ENCODE data around the gene RSPO1. TPM values are rescaled to one million over a fixed set of nuclear protein-coding genes. Genes with fewer than 3 reads are reported as not detected.

The RSPO1 gene
- total and polyA plus RNA-seq, 4 experiments from 2014 or later = not detected

DNA sequence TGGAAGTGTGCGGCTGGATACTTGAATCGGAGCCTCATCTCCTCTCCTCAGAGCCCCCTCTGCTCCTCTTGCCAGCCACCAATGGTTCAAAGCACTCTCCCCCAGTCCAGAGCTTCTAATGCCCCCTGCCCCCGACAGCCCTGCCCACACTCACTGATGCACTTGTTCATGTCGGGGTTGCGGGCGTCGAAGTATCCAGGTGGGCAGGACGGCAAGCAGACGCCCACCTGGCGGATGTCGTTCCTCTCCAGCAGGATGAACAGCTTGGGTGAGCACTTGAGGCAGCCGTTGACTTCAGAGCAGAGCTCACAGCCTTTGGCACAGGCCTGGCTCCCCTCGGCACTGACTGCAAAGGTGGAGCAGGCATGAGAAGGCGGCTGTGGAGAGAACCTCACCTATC lies 18.4 kb downstream of the RSPO1 start:
- peaks cover 0 to 2% (median 0%) of the 10 kb centered on the region in 8 donors for H3K9me3 Mint-ChIP-seq

DNA sequence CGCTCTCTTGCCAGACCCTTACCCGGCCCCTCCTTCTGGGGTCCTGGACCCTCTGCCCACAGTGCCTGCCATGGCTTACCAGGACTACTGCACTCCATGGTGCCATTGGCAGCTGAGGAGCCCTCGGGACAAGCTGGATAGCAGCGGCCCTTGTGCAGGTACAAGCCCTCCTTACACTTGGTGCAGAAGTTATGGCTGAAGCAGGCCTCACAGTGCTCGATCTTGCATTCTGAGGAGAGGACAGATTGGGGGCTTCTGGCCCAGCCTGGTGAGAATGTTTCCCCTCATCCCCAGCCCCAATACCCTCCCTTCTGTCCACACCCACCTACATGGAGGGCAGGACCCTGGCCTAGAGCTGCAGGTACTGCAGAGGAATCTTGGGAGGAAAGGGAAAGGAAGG lies 20.6 kb downstream of the RSPO1 start:
- ChIA-PET CTCF (ENCODE audit: partially characterized antibody) (no interaction called here), POLR2A (ENCODE audit: partially characterized antibody) (no interaction called here)
- Histone ChIP-seq H3K27me3 (ENCODE audit: insufficient read depth, low read length) (peaks cover 6% of the 10 kb centered on the region), H3K36me3 (ENCODE audit: insufficient read depth, low read length) (no peaks in the 10 kb centered on the region), H3K4me1 (ENCODE audit: insufficient read depth, low read length) (no peaks in the 10 kb centered on the region), H3K9me3 (ENCODE audit: control insufficient read depth in 1 of 2, low read length in 2 of 2) (no peaks in the 10 kb centered on the region), H3K4me3 (ENCODE audit: low read length in 2 of 2) (no peak overlapping the region), H3K27ac (ENCODE audit: low read depth, low read length) (no peak overlapping the region)
- Mint-ChIP-seq H3K4me3 (no peak overlapping the region), H3K27me3 (peaks cover 29 to 35% of the 10 kb centered on the region in 2 donors), H3K27ac (no peak overlapping the region), H3K36me3 (no peaks in the 10 kb centered on the region), H3K4me1 (no peaks in the 10 kb centered on the region), H3K9me3 (peaks cover 0 to 2% (median 0%) of the 10 kb centered on the region in 8 donors)
- intact Hi-C loops (cut with micrococcal nuclease) = no loop called here
- DNase-seq = no peak

More for the DNA sequence above, 18.4 kb downstream of the RSPO1 start:
- Histone ChIP-seq H3K4me1 (ENCODE audit: insufficient read depth, low read length) (no peaks in the 10 kb centered on the region), H3K9me3 (ENCODE audit: control insufficient read depth in 1 of 2, low read length in 2 of 2) (no peaks in the 10 kb centered on the region), H3K27me3 (ENCODE audit: insufficient read depth, low read length) (peaks cover 6% of the 10 kb centered on the region), H3K4me3 (ENCODE audit: low read length in 2 of 2) (no peak overlapping the region), H3K27ac (ENCODE audit: low read depth, low read length) (no peak overlapping the region), H3K36me3 (ENCODE audit: insufficient read depth, low read length) (no peaks in the 10 kb centered on the region)
- H3K27ac Mint-ChIP-seq = no peak overlapping the region
- no peak overlapping the region for H3K4me3 Mint-ChIP-seq
- POLR2A ChIA-PET (ENCODE audit: partially characterized antibody) = no interaction called here
- intact Hi-C loops (cut with micrococcal nuclease) = no loop called here
- peaks cover 34 to 38% of the 10 kb centered on the region in 2 donors for H3K27me3 Mint-ChIP-seq
- DNase-seq = no peak
- no peaks in the 10 kb centered on the region for H3K36me3 Mint-ChIP-seq
- CTCF ChIA-PET (ENCODE audit: partially characterized antibody) = interaction anchor here (1.5 kb wide), 1 partner anchor 13 kb away, joined by 4 read pairs; no protein-coding TSS in a partner anchor
- no peaks in the 10 kb centered on the region for H3K4me1 Mint-ChIP-seq

DNA sequence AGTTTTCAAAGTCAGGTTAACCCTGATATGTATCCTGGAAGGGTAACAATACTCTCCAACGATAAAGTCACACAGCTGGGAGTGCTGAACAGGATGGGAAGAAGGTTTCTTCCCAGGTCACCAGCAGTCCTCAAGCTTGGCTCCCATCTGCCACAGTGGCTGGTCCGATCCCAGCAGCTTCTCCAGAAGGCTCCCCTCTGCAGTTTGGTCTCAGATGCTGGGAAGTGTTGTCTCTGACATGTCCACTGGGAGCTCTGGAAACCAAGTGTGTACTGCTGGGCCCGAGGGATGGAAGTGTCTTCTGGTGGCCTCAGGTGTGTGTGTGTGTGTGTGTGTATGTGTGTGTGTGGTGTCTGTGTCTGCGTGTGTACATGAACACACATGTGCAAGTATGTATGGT lies 22.5 kb downstream of the RSPO1 start:
- Histone ChIP-seq H3K9me3 (ENCODE audit: control insufficient read depth in 1 of 2, low read length in 2 of 2) (no peaks in the 10 kb centered on the region), H3K36me3 (ENCODE audit: insufficient read depth, low read length) (no peaks in the 10 kb centered on the region), H3K27ac (ENCODE audit: low read depth, low read length) (no peak overlapping the region), H3K27me3 (ENCODE audit: insufficient read depth, low read length) (peaks cover 6% of the 10 kb centered on the region), H3K4me3 (ENCODE audit: low read length in 2 of 2) (no peak overlapping the region), H3K4me1 (ENCODE audit: insufficient read depth, low read length) (no peaks in the 10 kb centered on the region)
- ChIA-PET CTCF (ENCODE audit: partially characterized antibody) (interaction anchor here (2.0 kb wide), 1 partner anchor 9 kb away, joined by 14 read pairs; no protein-coding TSS in a partner anchor), POLR2A (ENCODE audit: partially characterized antibody) (no interaction called here)
- Mint-ChIP-seq H3K9me3 (peaks cover 0 to 2% (median 0%) of the 10 kb centered on the region in 8 donors), H3K36me3 (no peaks in the 10 kb centered on the region), H3K27ac (no peak overlapping the region), H3K4me1 (no peaks in the 10 kb centered on the region), H3K4me3 (no peak overlapping the region), H3K27me3 (peaks cover 15 to 23% of the 10 kb centered on the region in 2 donors)
- intact Hi-C loops (cut with micrococcal nuclease) = no loop called here
- DNase-seq = no peak

DNA sequence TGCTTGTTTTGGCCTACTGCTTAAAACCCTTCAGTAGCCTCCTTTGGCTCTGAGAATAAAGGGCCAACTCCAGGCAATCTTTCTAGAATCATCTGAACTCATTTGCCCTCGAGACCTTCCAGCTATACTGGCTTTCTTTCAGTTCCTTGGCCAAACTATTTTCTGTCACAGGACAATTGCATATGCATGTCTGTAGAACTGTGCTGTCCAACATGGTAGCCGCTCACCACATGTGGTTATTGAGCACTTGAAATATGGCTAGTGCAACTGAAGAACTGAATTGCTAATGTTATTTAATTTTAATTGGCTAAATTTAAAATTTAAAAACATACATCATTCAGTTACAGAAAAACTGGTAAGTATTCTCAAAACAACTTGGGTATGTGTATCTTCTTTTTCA lies 24.7 kb downstream of the RSPO1 start:
- H3K4me3 Mint-ChIP-seq = no peak overlapping the region

DNA sequence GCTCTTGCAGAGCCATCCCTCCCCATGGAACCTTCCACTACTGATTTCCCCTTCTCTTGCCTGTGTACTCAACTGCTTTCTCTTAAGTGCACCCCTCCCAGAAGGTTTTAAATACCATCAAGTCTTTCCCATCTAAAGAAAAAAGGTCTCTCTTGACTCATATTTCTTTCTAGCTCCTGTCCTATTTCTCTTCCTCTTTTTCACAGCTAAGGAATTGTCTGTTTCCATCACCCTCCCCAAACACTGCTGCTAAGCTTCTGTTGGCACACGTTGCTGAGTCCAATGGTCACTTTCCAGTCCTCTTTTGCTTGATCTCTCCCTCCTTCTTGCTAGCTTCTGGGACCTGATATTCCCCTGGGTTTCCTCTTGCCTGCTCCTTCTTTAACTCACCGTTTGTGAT lies 25.7 kb downstream of the RSPO1 start:
- Histone ChIP-seq H3K4me1 (ENCODE audit: insufficient read depth, low read length) (no peaks in the 10 kb centered on the region), H3K9me3 (ENCODE audit: control insufficient read depth in 1 of 2, low read length in 2 of 2) (no peaks in the 10 kb centered on the region), H3K4me3 (ENCODE audit: low read length in 2 of 2) (no peak overlapping the region), H3K36me3 (ENCODE audit: insufficient read depth, low read length) (no peaks in the 10 kb centered on the region), H3K27me3 (ENCODE audit: insufficient read depth, low read length) (no peaks in the 10 kb centered on the region), H3K27ac (ENCODE audit: low read depth, low read length) (no peak overlapping the region)
- ChIA-PET CTCF (ENCODE audit: partially characterized antibody) (interaction anchor here (1.2 to 3.2 kb wide), 2 partner anchors 13 to 72 kb away, joined by 3 to 16 read pairs; partner anchors contain the start of gene GNL2), POLR2A (ENCODE audit: partially characterized antibody) (no interaction called here)
- intact Hi-C loops (cut with micrococcal nuclease) = no loop called here
- DNase-seq = no peak
- H3K4me1 Mint-ChIP-seq = no peaks in the 10 kb centered on the region
- peaks cover 7% of the 10 kb centered on the region in 2 donors for H3K27me3 Mint-ChIP-seq
- no peak overlapping the region for H3K4me3 Mint-ChIP-seq
- H3K36me3 Mint-ChIP-seq = no peaks in the 10 kb centered on the region
- H3K27ac Mint-ChIP-seq = no peak overlapping the region
- no peaks in the 10 kb centered on the region for H3K9me3 Mint-ChIP-seq

More for the DNA sequence above, 24.7 kb downstream of the RSPO1 start:
- Histone ChIP-seq H3K4me1 (ENCODE audit: insufficient read depth, low read length) (no peaks in the 10 kb centered on the region), H3K9me3 (ENCODE audit: control insufficient read depth in 1 of 2, low read length in 2 of 2) (no peaks in the 10 kb centered on the region), H3K4me3 (ENCODE audit: low read length in 2 of 2) (no peak overlapping the region), H3K27ac (ENCODE audit: low read depth, low read length) (no peak overlapping the region), H3K27me3 (ENCODE audit: insufficient read depth, low read length) (no peaks in the 10 kb centered on the region), H3K36me3 (ENCODE audit: insufficient read depth, low read length) (no peaks in the 10 kb centered on the region)
- peaks cover 0 to under 1% (median 0%) of the 10 kb centered on the region in 8 donors for H3K9me3 Mint-ChIP-seq
- POLR2A ChIA-PET (ENCODE audit: partially characterized antibody) = no interaction called here
- CTCF ChIA-PET (ENCODE audit: partially characterized antibody) = interaction anchor here (1.2 to 3.2 kb wide), 2 partner anchors 14 to 71 kb away, joined by 3 to 16 read pairs; partner anchors contain the start of gene GNL2
- H3K27me3 Mint-ChIP-seq = peaks cover 2 to 6% of the 10 kb centered on the region in 2 donors
- no peak for DNase-seq
- intact Hi-C loops (cut with micrococcal nuclease) = no loop called here
- H3K36me3 Mint-ChIP-seq = no peaks in the 10 kb centered on the region
- no peak overlapping the region for H3K27ac Mint-ChIP-seq
- H3K4me1 Mint-ChIP-seq = no peaks in the 10 kb centered on the region

DNA sequence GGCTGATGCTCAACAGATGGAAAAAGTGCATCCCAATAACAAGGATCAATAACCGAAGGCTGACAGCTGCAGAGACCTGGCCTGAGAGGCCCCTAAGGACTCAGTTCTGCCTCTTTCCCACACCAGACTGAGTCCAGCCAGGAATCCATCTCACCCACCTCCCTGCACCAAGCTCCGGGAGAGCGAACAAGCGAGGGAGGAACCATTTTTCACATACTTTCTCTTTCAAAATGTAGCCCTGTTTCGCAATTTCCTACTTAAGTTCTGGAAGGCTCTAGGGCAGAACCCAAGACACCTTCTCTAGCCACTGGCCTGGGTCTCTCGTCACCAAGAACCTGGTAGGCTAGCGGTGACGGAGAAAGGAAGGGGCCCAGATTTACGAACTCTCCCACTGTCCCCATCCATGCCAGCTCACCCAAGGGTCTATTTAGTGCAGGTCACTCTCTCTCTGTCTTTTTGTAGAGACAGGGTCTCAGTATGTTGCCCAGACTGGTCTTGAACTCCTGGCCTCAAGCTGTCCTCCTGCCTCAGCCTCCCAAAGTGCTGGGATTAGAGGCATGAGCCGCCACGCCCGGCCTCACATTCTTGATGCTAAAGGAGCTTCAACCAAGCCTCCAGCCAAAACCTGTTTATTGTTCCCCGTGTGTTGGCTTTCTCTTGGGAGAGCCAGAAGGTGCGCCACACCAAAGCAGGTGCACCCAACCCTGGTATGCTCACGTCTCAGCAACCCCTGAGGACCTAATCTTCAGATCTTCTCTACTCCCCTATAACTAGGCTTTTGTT lies 28.0 kb downstream of the RSPO1 start:
- H3K9me3 ChIP-seq (ENCODE audit: control insufficient read depth in 1 of 2, low read length in 2 of 2) = no peaks in the 10 kb centered on the region
- no peaks in the 10 kb centered on the region for H3K36me3 ChIP-seq (ENCODE audit: insufficient read depth, low read length)
- Mint-ChIP-seq H3K9me3 (no peaks in the 10 kb centered on the region), H3K4me3 (no peak overlapping the region), H3K36me3 (no peaks in the 10 kb centered on the region), H3K4me1 (peaks cover 0 to 7% (median 0%) of the 10 kb centered on the region in 4 donors), H3K27ac (no peak overlapping the region), H3K27me3 (peaks cover 5 to 7% of the 10 kb centered on the region in 2 donors)
- no peaks in the 10 kb centered on the region for H3K27me3 ChIP-seq (ENCODE audit: insufficient read depth, low read length)
- intact Hi-C loops (cut with micrococcal nuclease) = no loop called here
- H3K27ac ChIP-seq (ENCODE audit: low read depth, low read length) = no peak overlapping the region
- no peak overlapping the region for H3K4me3 ChIP-seq (ENCODE audit: low read length in 2 of 2)
- CTCF ChIA-PET (ENCODE audit: partially characterized antibody) = interaction anchor here (1.0 to 10.0 kb wide), 2 partner anchors 9 to 76 kb away, joined by 4 to 228 read pairs; no protein-coding TSS in a partner anchor
- DNase-seq = no peak
- no peaks in the 10 kb centered on the region for H3K4me1 ChIP-seq (ENCODE audit: insufficient read depth, low read length)
- POLR2A ChIA-PET (ENCODE audit: partially characterized antibody) = no interaction called here

DNA sequence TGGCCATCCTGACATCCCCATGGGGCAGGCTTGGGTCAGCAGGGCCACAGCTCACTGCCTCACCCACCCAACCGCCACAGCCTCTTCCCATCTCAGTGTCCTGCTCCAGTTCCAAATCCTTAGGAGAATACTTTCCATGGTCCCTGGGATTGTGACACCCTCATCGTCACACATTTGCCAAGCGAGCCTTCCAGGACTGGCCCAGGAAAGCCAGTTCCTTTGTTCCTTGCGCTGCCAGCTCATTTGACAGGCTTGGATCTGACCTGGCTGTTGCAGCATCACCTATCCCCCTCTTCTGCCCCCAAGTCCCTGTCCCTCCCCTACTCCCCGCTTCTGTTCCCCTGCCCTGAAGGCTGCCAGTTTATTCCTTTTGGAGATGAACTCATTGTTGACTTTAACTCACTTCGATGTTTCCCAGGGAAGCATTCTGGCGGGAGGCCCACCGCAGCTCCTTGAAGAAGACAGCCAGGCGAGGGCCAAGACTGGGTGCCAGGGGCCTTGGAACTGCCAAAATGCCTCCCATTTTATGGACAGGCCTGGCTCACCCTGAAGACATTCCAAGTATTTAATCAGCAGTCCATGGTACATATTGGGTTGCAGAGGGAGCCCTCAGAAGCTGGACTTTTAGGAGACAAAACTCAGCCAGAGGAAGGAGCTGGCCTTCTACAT lies 28.8 kb downstream of the RSPO1 start:
- Mint-ChIP-seq H3K27me3 (peaks cover 5% of the 10 kb centered on the region in 2 donors), H3K27ac (no peak overlapping the region), H3K36me3 (no peaks in the 10 kb centered on the region), H3K4me3 (no peak overlapping the region), H3K9me3 (no peaks in the 10 kb centered on the region), H3K4me1 (peaks cover 0 to 7% (median 0%) of the 10 kb centered on the region in 4 donors)
- ChIA-PET CTCF (ENCODE audit: partially characterized antibody) (interaction anchor here (1.5 to 10.0 kb wide), 2 partner anchors 71 to 77 kb away, joined by 3 to 228 read pairs; no protein-coding TSS in a partner anchor), POLR2A (ENCODE audit: partially characterized antibody) (no interaction called here)
- intact Hi-C loops (cut with micrococcal nuclease) = no loop called here
- no peaks in the 10 kb centered on the region for H3K36me3 ChIP-seq (ENCODE audit: insufficient read depth, low read length)
- no peaks in the 10 kb centered on the region for H3K4me1 ChIP-seq (ENCODE audit: insufficient read depth, low read length)
- no peaks in the 10 kb centered on the region for H3K27me3 ChIP-seq (ENCODE audit: insufficient read depth, low read length)
- DNase-seq = no peak
- no peaks in the 10 kb centered on the region for H3K9me3 ChIP-seq (ENCODE audit: control insufficient read depth in 1 of 2, low read length in 2 of 2)
- no peak overlapping the region for H3K4me3 ChIP-seq (ENCODE audit: low read length in 2 of 2)
- no peak overlapping the region for H3K27ac ChIP-seq (ENCODE audit: low read depth, low read length)
